ENCODE results near the gene RBM38.

DNA sequence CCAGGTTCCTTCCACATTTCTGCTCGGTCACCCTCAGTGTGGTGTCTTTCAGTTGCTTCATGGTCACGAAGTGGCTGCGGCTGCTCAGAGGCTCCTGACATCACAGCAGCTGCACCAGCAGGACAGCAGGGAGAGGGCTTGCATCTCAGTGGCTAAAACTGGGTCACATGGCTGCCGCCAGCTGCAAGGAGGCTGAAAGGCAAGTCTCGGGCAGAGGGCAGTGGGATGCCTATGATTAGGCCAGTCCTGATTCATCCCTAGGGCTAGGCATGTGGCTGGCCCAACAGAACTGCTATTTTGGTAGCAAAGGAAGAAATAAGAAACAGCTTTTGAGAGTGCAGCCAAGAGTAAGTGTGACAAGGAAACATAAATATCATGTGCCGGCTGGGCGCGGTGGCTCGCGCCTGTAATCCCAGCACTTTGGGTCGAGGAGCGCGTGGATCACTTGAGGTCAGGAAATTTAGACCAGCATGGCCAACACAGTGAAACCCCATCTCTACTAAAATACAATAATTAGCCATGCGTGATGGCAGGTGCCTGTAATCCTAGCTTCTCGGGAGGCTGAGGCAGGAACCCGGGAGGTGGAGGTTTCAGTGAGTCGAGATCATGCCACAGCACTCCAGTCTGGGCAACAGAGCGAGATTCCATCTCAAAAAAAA lies 46.6 kb downstream of the RBM38 start:
- TF ChIP-seq, protein P1, sequence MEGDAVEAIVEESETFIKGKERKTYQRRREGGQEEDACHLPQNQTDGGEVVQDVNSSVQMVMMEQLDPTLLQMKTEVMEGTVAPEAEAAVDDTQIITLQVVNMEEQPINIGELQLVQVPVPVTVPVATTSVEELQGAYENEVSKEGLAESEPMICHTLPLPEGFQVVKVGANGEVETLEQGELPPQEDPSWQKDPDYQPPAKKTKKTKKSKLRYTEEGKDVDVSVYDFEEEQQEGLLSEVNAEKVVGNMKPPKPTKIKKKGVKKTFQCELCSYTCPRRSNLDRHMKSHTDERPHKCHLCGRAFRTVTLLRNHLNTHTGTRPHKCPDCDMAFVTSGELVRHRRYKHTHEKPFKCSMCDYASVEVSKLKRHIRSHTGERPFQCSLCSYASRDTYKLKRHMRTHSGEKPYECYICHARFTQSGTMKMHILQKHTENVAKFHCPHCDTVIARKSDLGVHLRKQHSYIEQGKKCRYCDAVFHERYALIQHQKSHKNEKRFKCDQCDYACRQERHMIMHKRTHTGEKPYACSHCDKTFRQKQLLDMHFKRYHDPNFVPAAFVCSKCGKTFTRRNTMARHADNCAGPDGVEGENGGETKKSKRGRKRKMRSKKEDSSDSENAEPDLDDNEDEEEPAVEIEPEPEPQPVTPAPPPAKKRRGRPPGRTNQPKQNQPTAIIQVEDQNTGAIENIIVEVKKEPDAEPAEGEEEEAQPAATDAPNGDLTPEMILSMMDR (IDR thresholded peaks at IDR 0.05 in 2 of 3, conservative IDR thresholded peaks at IDR 0.05 in 1 of 3; ENCODE audit: control insufficient read depth in 2 of 3, extremely low read depth in 1 of 3, insufficient read depth in 1 of 3, low read depth in 3 of 3, low read length in 3 of 3): no peak
- no peak for TF ChIP-seq POLR2A (IDR thresholded peaks at IDR 0.05; ENCODE audit: low read depth, low read length)
- TF ChIP-seq, protein P2, sequence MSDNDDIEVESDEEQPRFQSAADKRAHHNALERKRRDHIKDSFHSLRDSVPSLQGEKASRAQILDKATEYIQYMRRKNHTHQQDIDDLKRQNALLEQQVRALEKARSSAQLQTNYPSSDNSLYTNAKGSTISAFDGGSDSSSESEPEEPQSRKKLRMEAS (IDR thresholded peaks at IDR 0.05; ENCODE audit: low read depth, low read length): no peak

Measured in GM12878 (cell line).